ENCODE measurements around the gene ACOT12. TPM values are rescaled to one million over a fixed set of nuclear protein-coding genes. Genes with fewer than 3 reads are reported as not detected.
A peak's percentile ranks its signal among the peaks of the same experiment; 100 is the strongest.

Gene ACOT12
- total and polyA plus RNA-seq, 2 donors (not counting 1 experiment from before 2014, with no cell fraction given), result 0.06 TPM; not detected in 1

DNA sequence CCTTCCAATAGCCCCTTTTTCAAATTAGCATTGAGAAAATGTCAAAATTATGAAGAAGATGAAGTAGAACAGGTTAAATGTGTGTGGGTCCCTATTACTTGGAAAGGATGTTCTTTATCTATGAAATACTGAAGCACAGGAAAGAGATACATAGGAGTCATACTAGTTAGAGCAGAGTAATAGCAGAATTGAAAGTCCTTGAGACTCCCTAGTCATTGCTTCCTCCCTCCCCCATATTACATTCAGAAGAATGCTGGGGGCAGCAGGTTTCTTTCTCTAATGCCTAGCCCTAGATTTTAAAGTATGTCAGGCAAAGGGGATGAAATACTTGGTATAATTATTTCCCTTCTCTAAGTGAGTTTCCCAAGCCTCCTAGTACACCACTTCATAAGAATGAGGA, 88.1 kb downstream of the ACOT12 start:
- POLR2A ChIA-PET, result no interaction called here
- ATAC-seq (ENCODE audit: low read depth) (no peak), DNase-seq (no peak)
- Mint-ChIP-seq H3K4me1 (peaks cover 17% of the 10 kb centered on the region), H3K4me3 (no peak overlapping the region), H3K27me3 (no peaks in the 10 kb centered on the region), H3K9me3 (ENCODE audit: insufficient read depth) (no peaks in the 10 kb centered on the region), H3K27ac (no peak overlapping the region)
- Histone ChIP-seq H3K9ac (ENCODE audit: low read length) (no peak overlapping the region), H3K79me2 (ENCODE audit: control insufficient read depth, insufficient read depth, low read length) (peaks cover 16% of the 10 kb centered on the region), H4K20me1 (ENCODE audit: control insufficient read depth, insufficient read depth, low read length, poor library complexity, severe bottlenecking) (no peaks in the 10 kb centered on the region), H3K4me2 (replicated peaks; ENCODE audit: low read depth, low read length, poor library complexity, severe bottlenecking) (no peak overlapping the region), H3K36me3 (replicated peaks in 1 of 2; ENCODE audit: control extremely low read depth in 1 of 2, control insufficient read depth in 1 of 2, extremely low read depth in 1 of 2, insufficient read depth in 2 of 2, low read length in 1 of 2) (peaks cover 0 to 14% of the 10 kb centered on the region in 2 experiments), H3K27ac (ENCODE audit: low read length in 2 of 2) (no peak overlapping the region), H3K9me3 (ENCODE audit: control extremely low read depth in 1 of 3, control insufficient read depth in 2 of 3, insufficient read depth in 1 of 3, low read length in 2 of 3) (no peaks in the 10 kb centered on the region), H3K4me1 (ENCODE audit: control insufficient read depth in 2 of 2, insufficient read depth in 2 of 2, low read length in 2 of 2) (peaks cover 10% of the 10 kb centered on the region in 2 donors), H3K4me3 (ENCODE audit: control extremely low read depth in 1 of 5, extremely low read depth in 1 of 5, insufficient read depth in 1 of 5, low read depth in 2 of 5, low read length in 4 of 5) (no peak overlapping the region), H3K27me3 (replicated peaks in 1 of 4; ENCODE audit: control extremely low read depth in 1 of 4, control insufficient read depth in 3 of 4, insufficient read depth in 4 of 4, low read length in 3 of 4) (no peaks in the 10 kb centered on the region), H2AFZ (ENCODE audit: insufficient read depth, low read depth, low read length, poor library complexity, severe bottlenecking) (no peak overlapping the region)
- TF ChIP-seq EZH2 (IDR thresholded peaks at IDR 0.05; ENCODE audit: borderline replicate concordance, insufficient read depth, low read depth, low read length, poor library complexity, severe bottlenecking), result no peak
- TF ChIP-seq, protein P1, sequence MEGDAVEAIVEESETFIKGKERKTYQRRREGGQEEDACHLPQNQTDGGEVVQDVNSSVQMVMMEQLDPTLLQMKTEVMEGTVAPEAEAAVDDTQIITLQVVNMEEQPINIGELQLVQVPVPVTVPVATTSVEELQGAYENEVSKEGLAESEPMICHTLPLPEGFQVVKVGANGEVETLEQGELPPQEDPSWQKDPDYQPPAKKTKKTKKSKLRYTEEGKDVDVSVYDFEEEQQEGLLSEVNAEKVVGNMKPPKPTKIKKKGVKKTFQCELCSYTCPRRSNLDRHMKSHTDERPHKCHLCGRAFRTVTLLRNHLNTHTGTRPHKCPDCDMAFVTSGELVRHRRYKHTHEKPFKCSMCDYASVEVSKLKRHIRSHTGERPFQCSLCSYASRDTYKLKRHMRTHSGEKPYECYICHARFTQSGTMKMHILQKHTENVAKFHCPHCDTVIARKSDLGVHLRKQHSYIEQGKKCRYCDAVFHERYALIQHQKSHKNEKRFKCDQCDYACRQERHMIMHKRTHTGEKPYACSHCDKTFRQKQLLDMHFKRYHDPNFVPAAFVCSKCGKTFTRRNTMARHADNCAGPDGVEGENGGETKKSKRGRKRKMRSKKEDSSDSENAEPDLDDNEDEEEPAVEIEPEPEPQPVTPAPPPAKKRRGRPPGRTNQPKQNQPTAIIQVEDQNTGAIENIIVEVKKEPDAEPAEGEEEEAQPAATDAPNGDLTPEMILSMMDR (IDR thresholded peaks at IDR 0.05), result no peak
- CTCF ChIA-PET, result no interaction called here
- intact Hi-C loops (cut with micrococcal nuclease), result loop anchor here (5.0 to 10.0 kb wide), 2 partner anchors 869 to 898 kb away; partner anchors contain the start of gene ZFYVE16

DNA sequence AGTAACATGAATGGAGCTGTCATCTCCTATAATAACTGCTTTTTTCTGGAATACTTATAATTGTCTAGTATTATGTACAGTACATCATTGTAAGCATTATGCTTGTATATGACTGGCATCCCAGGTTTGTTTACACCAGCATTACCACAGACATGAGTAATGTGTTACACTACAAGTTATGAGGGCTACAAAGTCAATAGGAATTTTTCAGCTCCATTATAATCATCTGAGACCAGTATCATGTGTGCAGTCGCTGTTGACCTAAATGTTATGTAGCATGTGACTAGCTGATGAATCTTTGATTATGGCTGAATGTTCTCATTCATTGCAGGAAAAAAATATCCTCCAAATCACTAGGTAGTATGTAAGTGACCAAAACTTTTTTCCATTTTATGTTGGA, 90.4 kb downstream of the ACOT12 start:
- Histone ChIP-seq H4K20me1 (ENCODE audit: control insufficient read depth, insufficient read depth, low read length, poor library complexity, severe bottlenecking) (no peaks in the 10 kb centered on the region), H3K4me2 (replicated peaks; ENCODE audit: low read depth, low read length, poor library complexity, severe bottlenecking) (no peak overlapping the region), H3K4me1 (ENCODE audit: control insufficient read depth in 2 of 2, insufficient read depth in 2 of 2, low read length in 2 of 2) (peaks cover 23 to 26% of the 10 kb centered on the region in 2 donors), H3K36me3 (replicated peaks in 1 of 2; ENCODE audit: control extremely low read depth in 1 of 2, control insufficient read depth in 1 of 2, extremely low read depth in 1 of 2, insufficient read depth in 2 of 2, low read length in 1 of 2) (peaks cover 0 to 4% of the 10 kb centered on the region in 2 experiments), H3K9me3 (ENCODE audit: control extremely low read depth in 1 of 3, control insufficient read depth in 2 of 3, insufficient read depth in 1 of 3, low read length in 2 of 3) (no peaks in the 10 kb centered on the region), H3K27me3 (replicated peaks in 1 of 4; ENCODE audit: control extremely low read depth in 1 of 4, control insufficient read depth in 3 of 4, insufficient read depth in 4 of 4, low read length in 3 of 4) (no peaks in the 10 kb centered on the region), H3K79me2 (ENCODE audit: control insufficient read depth, insufficient read depth, low read length) (peaks cover 33% of the 10 kb centered on the region), H2AFZ (ENCODE audit: insufficient read depth, low read depth, low read length, poor library complexity, severe bottlenecking) (no peak overlapping the region), H3K9ac (ENCODE audit: low read length) (no peak overlapping the region), H3K27ac (ENCODE audit: low read length in 2 of 2) (no peak overlapping the region), H3K4me3 (ENCODE audit: control extremely low read depth in 1 of 5, extremely low read depth in 1 of 5, insufficient read depth in 1 of 5, low read depth in 2 of 5, low read length in 4 of 5) (no peak overlapping the region)
- intact Hi-C loops (cut with micrococcal nuclease), result loop anchor here (5.0 to 10.0 kb wide), 2 partner anchors 871 to 1316 kb away; no protein-coding TSS in a partner anchor
- H3K4me3 Mint-ChIP-seq, result peak overlapping the region; percentile 41
- no peaks in the 10 kb centered on the region for H3K27me3 Mint-ChIP-seq
- POLR2A ChIA-PET, result no interaction called here
- H3K9me3 Mint-ChIP-seq (ENCODE audit: insufficient read depth), result no peaks in the 10 kb centered on the region
- TF ChIP-seq EZH2 (IDR thresholded peaks at IDR 0.05; ENCODE audit: borderline replicate concordance, insufficient read depth, low read depth, low read length, poor library complexity, severe bottlenecking), result no peak
- TF ChIP-seq, protein P1 (IDR thresholded peaks at IDR 0.05), result no peak
- H3K4me1 Mint-ChIP-seq, result peaks cover 33% of the 10 kb centered on the region
- no peak overlapping the region for H3K27ac Mint-ChIP-seq
- DNase-seq (no peak), ATAC-seq (ENCODE audit: low read depth) (no peak)
- WGBS (ENCODE audit: insufficient coverage), result no CpG with 5 or more reads among the region's 1 CpG
- CTCF ChIA-PET, result interaction anchor here (1.1 kb wide), 1 partner anchor 12 kb away, joined by 3 read pairs; no protein-coding TSS in a partner anchor
